K562 (cell line): ENCODE results near the gene RCN2. TPM values are rescaled to one million over a fixed set of nuclear protein-coding genes. Genes with fewer than 3 reads are reported as not detected.

Experiments
- ATF2 ChIP-seq: sonication (generic); formaldehyde crosslinking; IDR thresholded peaks from 2 replicates; pipeline ENCODE4 v1.8.1; 2022; ENCODE audit warnings: missing genetic modification reagents
- CREB5 ChIP-seq: fragments of 250-450 bp; sonication (Bioruptor Pico); IDR thresholded peaks from 2 replicates; pipeline ENCODE4 v1.5.0; 2020; ENCODE audit warnings: mild to moderate bottlenecking
- DPF2 ChIP-seq: fragments of 450-650 bp; IDR thresholded peaks from 2 replicates; pipeline ENCODE4 v1.6.1; 2016
- FOXA3 ChIP-seq, 2 experiments: fragments of 450-650 bp in 1 of 2; sonication (generic) in 1 of 2; formaldehyde crosslinking; IDR thresholded peaks in 1 of 2; conservative IDR thresholded peaks in 1 of 2; 2 replicates each; pipeline versions ENCODE4 v1.4.0 to v1.8.0; 2020 to 2022; ENCODE audit warnings: mild to moderate bottlenecking in 2 of 2, missing genetic modification reagents in 1 of 2
- GABPA ChIP-seq: fragments of 200-800 bp; sonication (Bioruptor generic); conservative IDR thresholded peaks from 2 replicates; pipeline ENCODE4 v1.6.1; 2016; ENCODE audit warnings: low read depth, missing genetic modification characterization, missing compliant biosample characterization
- GTF2E2 ChIP-seq: fragments of 200-800 bp; sonication (Bioruptor generic); IDR thresholded peaks from 2 replicates; pipeline ENCODE4 v1.6.1; 2016; ENCODE audit warnings: missing genetic modification characterization, missing compliant biosample characterization
- NFIC ChIP-seq: fragments of 450-650 bp; IDR thresholded peaks from 2 replicates; pipeline ENCODE4 v1.6.1; 2017; ENCODE audit warnings: mild to moderate bottlenecking, inconsistent platforms
- PHB2 ChIP-seq: fragments of 450-650 bp; IDR thresholded peaks from 2 replicates; pipeline ENCODE4 v1.6.1; 2017; ENCODE audit warnings: low read depth
- PHF21A ChIP-seq: fragments of 450-650 bp; IDR thresholded peaks from 2 replicates; pipeline ENCODE4 v1.6.1; 2017; ENCODE audit warnings: low read depth, borderline replicate concordance
- RCOR1 ChIP-seq, 2 experiments: IDR thresholded peaks; 2 replicates each; pipeline ENCODE4 v1.6.1; 2012; ENCODE audit warnings: low read depth in 2 of 2, low read length in 2 of 2, borderline replicate concordance in 1 of 2, improper control_type of control experiment in 1 of 2
- REST ChIP-seq, 2 experiments: fragments of 450-650 bp; formaldehyde crosslinking in 1 of 2; IDR thresholded peaks; 2 replicates each; pipeline versions ENCODE4 v1.4.0 to v1.6.1; 2014 to 2020; ENCODE audit warnings: mild to moderate bottlenecking in 2 of 2, borderline replicate concordance in 1 of 2, low read depth in 1 of 2
- SAP30 ChIP-seq: fragments of 200-600 bp; sonication (generic); IDR thresholded peaks from 2 replicates; pipeline ENCODE4 v1.6.1; 2012; ENCODE audit warnings: borderline replicate concordance, low read depth, mild to moderate bottlenecking, moderate library complexity, low read length, control low read depth, inconsistent platforms; ENCODE audit not compliant: insufficient read depth, poor library complexity, severe bottlenecking
- USF1 ChIP-seq: sonication (generic); formaldehyde crosslinking; IDR thresholded peaks from 2 replicates; pipeline ENCODE4 v1.9.0; 2022; ENCODE audit warnings: mild to moderate bottlenecking, missing genetic modification reagents
- XRCC5 ChIP-seq: fragments of 200-400 bp; formaldehyde crosslinking; IDR thresholded peaks from 2 replicates; pipeline ENCODE4 v1.6.1; 2017; ENCODE audit warnings: low read depth, mild to moderate bottlenecking, low read length
- ZNF507 ChIP-seq: conservative IDR thresholded peaks from 2 replicates; pipeline ENCODE4 v1.6.1; 2017; ENCODE audit warnings: missing genetic modification characterization, missing compliant biosample characterization
- polyA plus RNA-seq, 8 experiments: library from polyadenylated mRNA; depleted of rRNA in 4 of 8; stranded (reverse) in 5 of 8; unstranded in 3 of 8; fragments of >200 nt; fragmentation: Nextera tagmentation in 2 of 8; fragmentation: Illumina TruSeq in 1 of 8; extraction: Ambion mirVana in 2 of 8; extraction: Trizol in 1 of 8; gene quantifications; 2 replicates each; pipeline versions ENCODE4 v1.2.1 to v1.2.3, GENCODE V29; 2011 to 2014; ENCODE audit warnings: inconsistent platforms in 1 of 8, missing spikeins in 1 of 8
- total RNA-seq, 7 experiments: library from RNA; depleted of rRNA in 6 of 7; stranded (reverse); fragments of >200 nt in 6 of 7; fragmentation: Illumina TruSeq in 2 of 7; extraction: Trizol in 2 of 7; gene quantifications; 2 replicates each; pipeline versions ENCODE4 v1.2.1 to v1.2.3, GENCODE V29; 2011 to 2021; ENCODE audit warnings: low replicate concordance in 1 of 7

RCN2 gene
- total and polyA plus RNA-seq, 9 of the 15 experiments (the other 6 are each of a cell fraction or from before 2014, with no cell fraction given): 20.9 to 63.6 (median 52.8) TPM

- TF ChIP-seq RCOR1 (IDR thresholded peaks at IDR 0.05; ENCODE audit: borderline replicate concordance in 1 of 2, low read depth in 2 of 2, low read length in 2 of 2) (peak in 1 of 2 experiments; percentile 40; a peak in 1 of 4 replicates), GABPA (tag) (no peak), USF1 (no peak), PHB2 (no peak), ZNF507 (tag) (no peak), PHF21A (no peak), CREB5 (no peak), XRCC5 (no peak), FOXA3 (CRISPR knock-in tag; conservative IDR thresholded peaks at IDR 0.05 in 1 of 2, IDR thresholded peaks at IDR 0.05 in 1 of 2) (no peak), REST (IDR thresholded peaks at IDR 0.05; ENCODE audit: borderline replicate concordance) (peak; percentile 54), REST (CRISPR knock-in tag; IDR thresholded peaks at IDR 0.05; ENCODE audit: low read depth) (no peak), DPF2 (no peak), ATF2 (CRISPR knock-in tag) (no peak), SAP30 (no peak), GTF2E2 (tag) (peak; percentile 89), NFIC (no peak)
Observed at GRCh38 chr15:76931397-76932134, at the start of gene RCN2 (continued).
